H1 (cell line): Measurements from ENCODE around the gene CSF2RB. TPM values are rescaled to one million over a fixed set of nuclear protein-coding genes. Genes with fewer than 3 reads are reported as not detected.
A peak's percentile ranks its signal among the peaks of the same experiment; 100 is the strongest.

Experiments
- CTCF ChIA-PET: fragments of 300-600 bp; sonication (Branson Sonifier 250); formaldehyde crosslinking; loops from one replicate; lab custom pipeline; 2021; ENCODE audit not compliant: partially characterized antibody; lab: Charles Lee
- POLR2A ChIA-PET: fragments of 300-600 bp; sonication (Branson Sonifier 250); formaldehyde crosslinking; loops from one replicate; lab custom pipeline; 2021; ENCODE audit warnings: inconsistent platforms; ENCODE audit not compliant: partially characterized antibody; lab: Charles Lee
- DNase-seq, 2 experiments: peaks; one replicate each; pipeline versions ENCODE4 v3.0.0 to v3.0.0-alpha.2; 2010 to 2022; ENCODE audit warnings: low spot score in 2 of 2, low read depth in 1 of 2, mixed read lengths in 1 of 2
- FAIRE-seq: peaks from 2 replicates; lab custom pipeline; 2011; peaks lifted over from hg19 to GRCh38; lab: Jason Lieb, UNC
- H2AFZ ChIP-seq: 2 replicates; pipeline ENCODE4 v1.8.1; 2012; ENCODE audit warnings: low read length, inconsistent platforms
- H2AK5ac ChIP-seq: 2 replicates; pipeline ENCODE4 v1.6.1; 2013; ENCODE audit warnings: low read depth, low read length
- H2BK120ac ChIP-seq: replicated peaks from 2 replicates; pipeline ENCODE3; 2013; ENCODE audit warnings: low read depth, low read length, inconsistent platforms
- H2BK12ac ChIP-seq: 2 replicates; pipeline ENCODE4 v1.6.1; 2013; ENCODE audit warnings: low read depth, low read length
- H2BK15ac ChIP-seq: 2 replicates; pipeline ENCODE4 v1.6.1; 2013; ENCODE audit warnings: low read length
- H2BK20ac ChIP-seq: 2 replicates; pipeline ENCODE4 v1.6.1; 2013; ENCODE audit warnings: low read length
- H2BK5ac ChIP-seq: 2 replicates; pipeline ENCODE4 v1.6.1; 2013; ENCODE audit warnings: low read depth, low read length
- H3K14ac ChIP-seq: 2 replicates; pipeline ENCODE4 v1.6.1; 2013; ENCODE audit warnings: inconsistent platforms; ENCODE audit not compliant: insufficient read length
- H3K18ac ChIP-seq: 2 replicates; pipeline ENCODE4 v1.6.1; 2013; ENCODE audit warnings: low read length; ENCODE audit errors: extremely low read depth
- H3K23ac ChIP-seq: 2 replicates; pipeline ENCODE4 v1.6.1; 2013; ENCODE audit warnings: inconsistent platforms; ENCODE audit not compliant: insufficient read length
- H3K23me2 ChIP-seq: 2 replicates; pipeline ENCODE4 v1.6.1; 2013; ENCODE audit warnings: low read depth, low read length
- H3K27ac ChIP-seq: 2 replicates; pipeline ENCODE4 v1.6.1; 2011; ENCODE audit warnings: low read depth, low read length, inconsistent platforms
- H3K27me3 ChIP-seq, 4 experiments: replicated peaks in 1 of 4; 1 replicate in 1 of 4; 2 replicates in 3 of 4; pipeline versions ENCODE4 v1.6.1 to v1.8.1; 2011 to 2013; ENCODE audit warnings: low read length in 3 of 4, mild to moderate bottlenecking in 3 of 4, inconsistent platforms in 2 of 4, mixed read lengths in 2 of 4, moderate library complexity in 1 of 4; ENCODE audit not compliant: control insufficient read depth in 3 of 4, insufficient read depth in 3 of 4; ENCODE audit errors: extremely low read depth in 1 of 4
- H3K36me3 ChIP-seq, 4 experiments: 2 replicates each; pipeline versions ENCODE4 v1.6.1 to v1.8.1; 2011 to 2013; ENCODE audit warnings: mild to moderate bottlenecking in 4 of 4, low read length in 3 of 4, moderate library complexity in 2 of 4, control low read depth in 1 of 4, inconsistent platforms in 1 of 4; ENCODE audit not compliant: insufficient read depth in 4 of 4, control insufficient read depth in 2 of 4
- H3K4ac ChIP-seq: replicated peaks from 2 replicates; pipeline ENCODE3; 2013; ENCODE audit warnings: low read length, low read depth, mixed read lengths, inconsistent platforms; ENCODE audit not compliant: insufficient read length
- H3K4me1 ChIP-seq, 4 experiments: replicated peaks in 1 of 4; 1 replicate in 1 of 4; 2 replicates in 3 of 4; pipeline versions ENCODE4 v1.6.1 to v1.8.1; 2011 to 2013; ENCODE audit warnings: low read length in 3 of 4, inconsistent platforms in 2 of 4, mixed read lengths in 1 of 4; ENCODE audit not compliant: insufficient read depth in 4 of 4, control insufficient read depth in 3 of 4
- H3K4me2 ChIP-seq, 2 experiments: 2 replicates each; pipeline versions ENCODE4 v1.6.1 to v1.8.1; 2011 to 2013; ENCODE audit warnings: low read depth in 2 of 2, low read length in 2 of 2, control low read depth in 1 of 2, inconsistent platforms in 1 of 2, mild to moderate bottlenecking in 1 of 2; ENCODE audit not compliant: insufficient read depth in 1 of 2
- H3K4me3 ChIP-seq, 4 experiments: fragments of 200-600, 300-600 bp in 1 of 4; sonication (generic), shearing (Covaris generic), sonication (Bioruptor Twin) in 1 of 4; 2 replicates each; pipeline versions ENCODE4 v1.5.1 to v1.8.1; 2011 to 2016; ENCODE audit warnings: low read length in 4 of 4, low read depth in 3 of 4, control low read depth in 2 of 4, inconsistent platforms in 2 of 4, mild to moderate bottlenecking in 2 of 4, mixed read lengths in 1 of 4, moderate library complexity in 1 of 4; ENCODE audit not compliant: insufficient read depth in 2 of 4; ENCODE audit errors: extremely low read depth in 1 of 4
- H3K56ac ChIP-seq: replicated peaks from 2 replicates; pipeline ENCODE3; 2013; ENCODE audit warnings: low read depth, mild to moderate bottlenecking, mixed read lengths, low read length, inconsistent platforms; ENCODE audit not compliant: insufficient read length
- H3K79me1 ChIP-seq: 2 replicates; pipeline ENCODE4 v1.6.1; 2013; ENCODE audit warnings: low read depth, low read length, control low read depth
- H3K79me2 ChIP-seq, 2 experiments: 2 replicates each; pipeline versions ENCODE4 v1.6.1 to v1.8.1; 2012 to 2013; ENCODE audit warnings: low read length in 2 of 2, mild to moderate bottlenecking in 2 of 2, inconsistent platforms in 1 of 2; ENCODE audit not compliant: insufficient read depth in 2 of 2, control insufficient read depth in 1 of 2
- H3K9ac ChIP-seq, 4 experiments: replicated peaks in 1 of 4; 1 replicate in 1 of 4; 2 replicates in 3 of 4; pipeline versions ENCODE4 v1.6.1 to v1.8.1; 2011 to 2013; ENCODE audit warnings: low read depth in 3 of 4, low read length in 3 of 4, control low read depth in 2 of 4, mild to moderate bottlenecking in 2 of 4, moderate library complexity in 2 of 4, inconsistent platforms in 1 of 4; ENCODE audit errors: extremely low read depth in 1 of 4
- H3K9me3 ChIP-seq, 2 experiments: 2 replicates each; pipeline versions ENCODE4 v1.6.1 to v1.8.1; 2012 to 2013; ENCODE audit warnings: mild to moderate bottlenecking in 2 of 2, moderate library complexity in 2 of 2, control low read depth in 1 of 2, inconsistent platforms in 1 of 2, low read depth in 1 of 2, low read length in 1 of 2, mixed read lengths in 1 of 2; ENCODE audit not compliant: insufficient read depth in 2 of 2
- H4K20me1 ChIP-seq, 2 experiments: replicated peaks in 1 of 2; 2 replicates each; pipeline versions ENCODE3 to v1.8.1; 2011 to 2013; ENCODE audit warnings: inconsistent platforms in 2 of 2, low read length in 2 of 2, mild to moderate bottlenecking in 1 of 2; ENCODE audit not compliant: insufficient read depth in 2 of 2, control insufficient read depth in 1 of 2
- H4K5ac ChIP-seq: 2 replicates; pipeline ENCODE4 v1.6.1; 2013; ENCODE audit warnings: low read length, low read depth, mixed read lengths, inconsistent platforms; ENCODE audit not compliant: insufficient read length
- H4K8ac ChIP-seq: 2 replicates; pipeline ENCODE4 v1.8.0; 2013; ENCODE audit warnings: mild to moderate bottlenecking, moderate library complexity, low read length, inconsistent platforms; ENCODE audit not compliant: insufficient read depth; ENCODE audit errors: extremely low read depth
- H4K91ac ChIP-seq: replicated peaks from 2 replicates; pipeline ENCODE3; 2013; ENCODE audit warnings: low read length, mixed read lengths, inconsistent platforms; ENCODE audit not compliant: insufficient read length
- ASH2L ChIP-seq: fragments of 200-600, 300-600 bp; sonication (generic); IDR thresholded peaks from one replicate; pipeline ENCODE4 v1.7.1; 2017; ENCODE audit warnings: low read length
- BACH1 ChIP-seq: IDR thresholded peaks from 2 replicates; pipeline ENCODE4 v1.6.1; 2012; ENCODE audit warnings: low read length, improper control_type of control experiment
- BRCA1 ChIP-seq: IDR thresholded peaks from 2 replicates; pipeline ENCODE4 v1.6.1; 2012; ENCODE audit warnings: low read depth, low read length, improper control_type of control experiment
- RFX5 ChIP-seq: IDR thresholded peaks from 2 replicates; pipeline ENCODE4 v1.6.1; 2011; ENCODE audit warnings: low read depth, low read length, improper control_type of control experiment, borderline replicate concordance
- WGBS, 2 experiments: shearing (Covaris generic) in 1 of 2; methylation state at CpG; one replicate each; pipeline versions ENCODE4 v1.1.6 to v1.1.7; 2013 to 2015; ENCODE audit warnings: low lambda C conversion rate in 2 of 2, mixed read lengths in 2 of 2, inconsistent platforms in 1 of 2, low coverage in 1 of 2, missing lambda C conversion rate in 1 of 2; ENCODE audit not compliant: insufficient replicate concordance in 2 of 2, insufficient coverage in 1 of 2, insufficient read length in 1 of 2; ENCODE audit errors: extremely low coverage in 1 of 2, missing lambda C conversion rate in 1 of 2; 5-methylcytosine and 5-hydroxymethylcytosine counted together
- polyA plus RNA-seq, 7 experiments: library from polyadenylated mRNA; depleted of rRNA in 3 of 7; stranded (reverse) in 5 of 7; unstranded in 2 of 7; fragments of >200 nt in 5 of 7; fragments of 200-250 nt in 2 of 7; gene quantifications; 1 replicate in 5 of 7; 2 replicates in 1 of 7; 4 replicates in 1 of 7; pipeline versions ENCODE4 v1.2.1 to v1.2.3, GENCODE V29; 2011 to 2013; ENCODE audit warnings: missing spikeins in 2 of 7, mixed read lengths in 2 of 7
- total RNA-seq: library from RNA; stranded (reverse); fragmentation: NEBNext Ultra II Directional; extraction: Animal tissue kit (Norgen Biotek cat#: 25700); gene quantifications from 2 replicates; pipeline ENCODE4 v1.2.1, GENCODE V29; 2021

CSF2RB gene
- total and polyA plus RNA-seq, 2 of the 8 experiments (the other 6 are each of a cell fraction or from before 2014, with no cell fraction given) = not detected

GRCh38 chr22:36976606-36977005 is 63.2 kb downstream of the CSF2RB start:
- no peaks in the 10 kb centered on the region for H3K79me1 ChIP-seq
- 74% methylated on average over 4 of the region's 4 CpGs; no CpG with 5 or more reads in 1 of the 2 experiments for WGBS, 2 experiments
- H3K4me3 ChIP-seq = no peak overlapping the region
- H3K36me3 ChIP-seq = no peaks in the 10 kb centered on the region
- H3K4me1 ChIP-seq = no peaks in the 10 kb centered on the region; a peak in 1 of 7 replicates
- peak overlapping the region; percentile 42; the same call in 1 of the 2 replicates for H4K8ac ChIP-seq
- H3K4me2 ChIP-seq = no peak overlapping the region
- no peaks in the 10 kb centered on the region for H3K23me2 ChIP-seq
- no peaks in the 10 kb centered on the region for H4K20me1 ChIP-seq
- TF ChIP-seq ASH2L (no peak), BACH1 (no peak), RFX5 (no peak), BRCA1 (no peak)
- no peak overlapping the region for H3K56ac ChIP-seq
- H2AFZ ChIP-seq = no peak overlapping the region
- H3K18ac ChIP-seq = no peak overlapping the region
- H2BK120ac ChIP-seq = no peak overlapping the region
- H2BK12ac ChIP-seq = no peak overlapping the region
- no peak overlapping the region for H3K27ac ChIP-seq
- DNase-seq (no peak), FAIRE-seq (no peak)
- no peaks in the 10 kb centered on the region; a peak in 1 of 7 replicates for H3K27me3 ChIP-seq
- H2BK20ac ChIP-seq = no peak overlapping the region
- H3K23ac ChIP-seq = no peak overlapping the region
- H4K5ac ChIP-seq = no peak overlapping the region
- H3K4ac ChIP-seq = no peak overlapping the region
- H3K79me2 ChIP-seq = no peaks in the 10 kb centered on the region
- POLR2A ChIA-PET = interaction anchor here (1.1 kb wide), 1 partner anchor 52 kb away, joined by 3 read pairs; no protein-coding TSS in a partner anchor
- H2BK5ac ChIP-seq = no peak overlapping the region
- H4K91ac ChIP-seq = no peak overlapping the region
- H2AK5ac ChIP-seq = no peak overlapping the region
- no peak overlapping the region for H3K9ac ChIP-seq
- CTCF ChIA-PET = interaction anchor here (0.6 to 11.4 kb wide), 46 partner anchors 10 to 453 kb away, joined by 3 to 96 read pairs (median 5); partner anchors contain the start of genes MPST, NCF4 and TST
- no peaks in the 10 kb centered on the region for H3K9me3 ChIP-seq
- H3K14ac ChIP-seq = no peak overlapping the region
- H2BK15ac ChIP-seq = no peak overlapping the region
